Mesothelial cell of epicardium (in vitro differentiated cells): Measurements from ENCODE around the gene NCOA1. TPM values are rescaled to one million over a fixed set of nuclear protein-coding genes. Genes with fewer than 3 reads are reported as not detected.

Experiments
- DNase-seq, 2 experiments: peaks; one replicate each; pipeline ENCODE4 v3.0.0; 2021; ENCODE audit warnings: low spot score in 2 of 2; ENCODE audit not compliant: unreplicated experiment in 2 of 2
- H3K27ac Mint-ChIP-seq: 2 replicates; pipeline ENCODE4 v1.8.0; 2021; ENCODE audit warnings: mixed read lengths
- H3K27me3 Mint-ChIP-seq: 2 replicates; pipeline ENCODE4 v1.8.0; 2021; ENCODE audit warnings: low read depth, mixed read lengths
- H3K36me3 Mint-ChIP-seq: 2 replicates; pipeline ENCODE4 v1.8.0; 2021; ENCODE audit warnings: mixed read lengths
- H3K4me1 Mint-ChIP-seq: 2 replicates; pipeline ENCODE4 v1.8.0; 2021; ENCODE audit warnings: mixed read lengths
- H3K4me3 Mint-ChIP-seq: 2 replicates; pipeline ENCODE4 v1.8.0; 2021; ENCODE audit warnings: mild to moderate bottlenecking, moderate library complexity, mixed read lengths
- H3K9me3 Mint-ChIP-seq: 2 replicates; pipeline ENCODE4 v1.8.0; 2021; ENCODE audit warnings: mixed read lengths
- CTCF ChIP-seq: fragments of 200-600 bp; sonication (generic); IDR thresholded peaks from one replicate; pipeline ENCODE4 v1.5.0; 2021; ENCODE audit warnings: antibody characterized with exemption; ENCODE audit not compliant: unreplicated experiment
- total RNA-seq: library from RNA; stranded (reverse); gene quantifications from 3 replicates; pipeline ENCODE4 v1.2.1, GENCODE V29; 2021

NCOA1 gene
- total RNA-seq, 1 donor from 2014 or later = 35.1 TPM

- Mint-ChIP-seq H3K9me3 (no peaks in the 10 kb centered on the region), H3K36me3 (peaks cover 30% of the 10 kb centered on the region)
Observed at GRCh38 chr2:24731923-24732322, 240.9 kb downstream of the NCOA1 start.

GRCh38 chr2:24734741-24735140 lies 243.7 kb downstream of the NCOA1 start:
- H3K4me3 Mint-ChIP-seq = no peak overlapping the region
- no peak for TF ChIP-seq CTCF

More at GRCh38 chr2:24731923-24732322, 240.9 kb downstream of the NCOA1 start:
- DNase-seq = no peak
- TF ChIP-seq CTCF = no peak
- H3K4me3 Mint-ChIP-seq = no peak overlapping the region
- no peaks in the 10 kb centered on the region for H3K4me1 Mint-ChIP-seq
- no peaks in the 10 kb centered on the region for H3K27me3 Mint-ChIP-seq
- no peak overlapping the region for H3K27ac Mint-ChIP-seq

GRCh38 chr2:24739354-24740025 lies 248.4 kb downstream of the NCOA1 start:
- no peak for DNase-seq
- Mint-ChIP-seq H3K36me3 (peaks cover 13% of the 10 kb centered on the region), H3K9me3 (no peaks in the 10 kb centered on the region), H3K4me1 (peaks cover 2% of the 10 kb centered on the region), H3K4me3 (no peak overlapping the region), H3K27ac (no peak overlapping the region), H3K27me3 (no peaks in the 10 kb centered on the region)
- no peak for TF ChIP-seq CTCF

More at GRCh38 chr2:24734741-24735140, 243.7 kb downstream of the NCOA1 start:
- Mint-ChIP-seq H3K4me1 (no peaks in the 10 kb centered on the region), H3K27ac (no peak overlapping the region), H3K9me3 (no peaks in the 10 kb centered on the region), H3K36me3 (peaks cover 21% of the 10 kb centered on the region), H3K27me3 (no peaks in the 10 kb centered on the region)
- DNase-seq = no peak

GRCh38 chr2:24740142-24740541 lies 249.1 kb downstream of the NCOA1 start:
- H3K9me3 Mint-ChIP-seq = no peaks in the 10 kb centered on the region
- peaks cover 10% of the 10 kb centered on the region for H3K36me3 Mint-ChIP-seq
- peaks cover 2% of the 10 kb centered on the region for H3K4me1 Mint-ChIP-seq
- no peaks in the 10 kb centered on the region for H3K27me3 Mint-ChIP-seq
- H3K4me3 Mint-ChIP-seq = no peak overlapping the region
- no peak for DNase-seq
- no peak for TF ChIP-seq CTCF
- no peak overlapping the region for H3K27ac Mint-ChIP-seq

- Mint-ChIP-seq H3K4me3 (no peak overlapping the region), H3K27me3 (no peaks in the 10 kb centered on the region), H3K27ac (no peak overlapping the region), H3K36me3 (peaks cover 19% of the 10 kb centered on the region), H3K9me3 (no peaks in the 10 kb centered on the region), H3K4me1 (peaks cover 2% of the 10 kb centered on the region)
- TF ChIP-seq CTCF = no peak
- no peak for DNase-seq
Observed at GRCh38 chr2:24742730-24743129, 251.7 kb downstream of the NCOA1 start.

GRCh38 chr2:24743924-24744323 lies 252.9 kb downstream of the NCOA1 start:
- Mint-ChIP-seq H3K4me3 (no peak overlapping the region), H3K27me3 (no peaks in the 10 kb centered on the region), H3K9me3 (no peaks in the 10 kb centered on the region), H3K36me3 (peaks cover 19% of the 10 kb centered on the region), H3K4me1 (peaks cover 2% of the 10 kb centered on the region), H3K27ac (no peak overlapping the region)
- DNase-seq = no peak
- TF ChIP-seq CTCF = no peak
